NB4 (cell line): ENCODE data around the gene HACL1.

Source experiments
- MAX ChIP-seq: IDR thresholded peaks from 2 replicates; pipeline ENCODE4 v1.6.1; 2011; ENCODE audit warnings: low read depth, low read length
- MYC ChIP-seq: IDR thresholded peaks from 2 replicates; pipeline ENCODE4 v1.6.1; 2011; ENCODE audit warnings: low read depth, low read length
- POLR2A ChIP-seq: IDR thresholded peaks from 2 replicates; pipeline ENCODE4 v1.6.1; 2011; ENCODE audit warnings: mild to moderate bottlenecking; ENCODE audit not compliant: insufficient read length; ENCODE audit errors: extremely low read depth
- TF ChIP-seq, protein P1 (sequence below): IDR thresholded peaks from one replicate; pipeline ENCODE4 v1.5.1; 2012; ENCODE audit warnings: low read depth, low read length

DNA sequence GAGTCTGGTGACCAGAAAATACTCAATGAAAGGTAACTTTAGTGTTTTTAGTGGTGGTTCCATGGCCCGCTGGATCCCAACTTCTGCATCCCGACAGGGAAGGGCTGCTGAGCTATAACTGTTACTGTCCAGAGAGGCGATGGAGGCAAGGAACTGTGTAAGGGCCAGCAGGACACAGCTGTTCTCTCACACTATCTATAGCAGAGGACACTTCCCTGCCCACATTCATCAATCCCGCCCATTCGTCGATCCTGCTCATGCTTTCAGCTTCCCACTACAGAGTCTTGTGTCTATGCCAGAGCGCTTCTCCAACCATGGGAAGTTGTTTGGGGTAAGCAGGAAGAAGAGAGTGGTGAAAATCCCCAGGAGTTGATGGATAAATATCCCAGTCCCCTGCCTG, 88.3 kb downstream of the HACL1 start:
- TF ChIP-seq, protein P1, sequence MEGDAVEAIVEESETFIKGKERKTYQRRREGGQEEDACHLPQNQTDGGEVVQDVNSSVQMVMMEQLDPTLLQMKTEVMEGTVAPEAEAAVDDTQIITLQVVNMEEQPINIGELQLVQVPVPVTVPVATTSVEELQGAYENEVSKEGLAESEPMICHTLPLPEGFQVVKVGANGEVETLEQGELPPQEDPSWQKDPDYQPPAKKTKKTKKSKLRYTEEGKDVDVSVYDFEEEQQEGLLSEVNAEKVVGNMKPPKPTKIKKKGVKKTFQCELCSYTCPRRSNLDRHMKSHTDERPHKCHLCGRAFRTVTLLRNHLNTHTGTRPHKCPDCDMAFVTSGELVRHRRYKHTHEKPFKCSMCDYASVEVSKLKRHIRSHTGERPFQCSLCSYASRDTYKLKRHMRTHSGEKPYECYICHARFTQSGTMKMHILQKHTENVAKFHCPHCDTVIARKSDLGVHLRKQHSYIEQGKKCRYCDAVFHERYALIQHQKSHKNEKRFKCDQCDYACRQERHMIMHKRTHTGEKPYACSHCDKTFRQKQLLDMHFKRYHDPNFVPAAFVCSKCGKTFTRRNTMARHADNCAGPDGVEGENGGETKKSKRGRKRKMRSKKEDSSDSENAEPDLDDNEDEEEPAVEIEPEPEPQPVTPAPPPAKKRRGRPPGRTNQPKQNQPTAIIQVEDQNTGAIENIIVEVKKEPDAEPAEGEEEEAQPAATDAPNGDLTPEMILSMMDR = no peak
- TF ChIP-seq POLR2A (no peak), MYC (no peak), MAX (no peak)
